Measurements from ENCODE around the gene SART3. TPM values are rescaled to one million over a fixed set of nuclear protein-coding genes. Genes with fewer than 3 reads are reported as not detected.

The SART3 gene
- polyA plus RNA-seq, 1 donor (not counting 4 experiments of a cell fraction or from before 2014, with no cell fraction given) = 19.0 TPM

DNA sequence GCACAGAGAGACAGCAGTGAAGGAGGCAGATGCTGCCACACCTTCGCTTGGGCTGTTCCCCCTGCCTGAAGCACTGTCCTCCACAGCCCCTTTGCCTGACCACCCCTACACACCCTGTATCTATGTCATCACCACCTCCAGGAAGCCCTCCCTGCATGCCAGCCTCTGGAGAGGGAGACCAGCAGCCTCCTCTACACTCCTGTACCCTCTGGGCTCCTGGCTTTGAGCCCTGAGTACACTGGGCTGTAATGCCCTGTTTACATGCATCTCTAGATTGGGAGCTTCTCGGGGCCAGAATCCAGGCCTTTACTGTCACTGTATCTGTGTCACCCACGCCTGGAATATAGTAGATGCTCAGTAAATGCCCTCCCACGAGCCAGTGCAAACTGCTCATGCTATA is 42.8 kb upstream of the SART3 start:
- no peaks in the 10 kb centered on the region for H3K9me3 ChIP-seq (ENCODE audit: control insufficient read depth, low read depth, low read length)
- FAIRE-seq (no peak), DNase-seq (ENCODE audit: low read depth, low spot score) (no peak)
- no peak overlapping the region for H3K9ac ChIP-seq (ENCODE audit: control insufficient read depth, extremely low read depth, insufficient read depth, low read length)
- no peak overlapping the region for H3K4me2 ChIP-seq (ENCODE audit: control insufficient read depth, extremely low read depth, insufficient read depth, low read depth, low read length)
- dilution Hi-C loops (cut with MboI; ENCODE audit: extremely low pct_ligation_motif_present, low sequenced_read_pairs) = no loop called here
- no peak overlapping the region for H2AFZ ChIP-seq (ENCODE audit: control insufficient read depth, low read length)
- no peaks in the 10 kb centered on the region for H3K9me1 ChIP-seq (ENCODE audit: control insufficient read depth, extremely low read depth, insufficient read depth, low read length)
- no peaks in the 10 kb centered on the region for H3K4me1 ChIP-seq (ENCODE audit: control insufficient read depth, extremely low read depth, insufficient read depth, low read length)
- peaks cover 14% of the 10 kb centered on the region for H3K27me3 ChIP-seq (ENCODE audit: control insufficient read depth, extremely low read depth, insufficient read depth, low read length)
- no peaks in the 10 kb centered on the region for H3K36me3 ChIP-seq (ENCODE audit: control insufficient read depth in 2 of 2, extremely low read depth in 1 of 2, insufficient read depth in 2 of 2, low read length in 2 of 2)
- no peak overlapping the region for H3K4me3 ChIP-seq (ENCODE audit: control insufficient read depth in 2 of 3, extremely low read depth in 1 of 3, insufficient read depth in 2 of 3, low read depth in 1 of 3, low read length in 3 of 3)
- no peaks in the 10 kb centered on the region for H4K20me1 ChIP-seq (ENCODE audit: control insufficient read depth, extremely low read depth, insufficient read depth, low read length)
- no peak overlapping the region for H3K27ac ChIP-seq (ENCODE audit: control insufficient read depth, insufficient read depth, low read length)
- no peaks in the 10 kb centered on the region for H3K79me2 ChIP-seq (ENCODE audit: control insufficient read depth, insufficient read depth, low read length)
- TF ChIP-seq CTCF (optimal IDR thresholded peaks at IDR 0.05 in 1 of 3, IDR thresholded peaks at IDR 0.05 in 1 of 3, conservative IDR thresholded peaks at IDR 0.05 in 1 of 3; ENCODE audit: extremely low read depth in 1 of 3, insufficient read depth in 2 of 3, low read length in 3 of 3) = no peak
- TF ChIP-seq EZH2 (IDR thresholded peaks at IDR 0.05; ENCODE audit: low read length) = no peak

DNA sequence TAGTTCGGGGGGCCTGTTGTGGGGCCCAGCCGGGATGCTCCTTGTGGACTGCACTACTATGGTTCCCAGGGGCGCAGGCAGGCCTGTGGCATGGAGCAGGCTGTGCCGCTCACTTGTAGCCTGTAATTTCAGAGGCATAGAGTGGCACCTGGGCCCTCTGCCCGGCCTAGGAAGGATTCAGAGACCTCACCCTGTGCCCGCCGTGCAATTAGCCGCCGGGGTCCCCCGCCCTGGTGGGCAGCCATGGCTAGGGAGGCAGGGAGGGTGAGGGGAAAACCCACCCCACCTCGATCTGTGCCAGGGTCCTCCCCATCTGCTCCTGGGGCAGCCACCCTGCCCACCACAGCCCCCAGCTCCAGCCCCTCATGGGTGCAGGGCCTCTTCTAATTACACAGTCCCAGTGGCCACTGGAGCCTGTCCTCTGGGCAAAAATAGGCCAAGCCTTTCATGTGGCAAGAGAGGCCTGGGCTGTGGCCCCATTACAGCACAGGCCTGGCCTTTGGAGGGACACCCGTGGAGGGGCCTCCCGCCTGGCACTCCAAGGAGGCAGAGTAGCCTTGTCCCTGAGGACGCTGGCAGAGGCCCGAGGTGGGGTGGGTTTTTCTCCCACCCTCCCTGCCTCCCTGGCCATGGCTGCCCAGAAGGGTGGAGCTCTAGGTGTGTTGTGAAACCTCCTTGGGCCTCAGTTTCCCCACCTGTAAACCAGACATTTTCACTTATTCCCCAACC is 42.2 kb upstream of the SART3 start:
- Histone ChIP-seq H3K9me1 (ENCODE audit: control insufficient read depth, extremely low read depth, insufficient read depth, low read length) (no peaks in the 10 kb centered on the region), H2AFZ (ENCODE audit: control insufficient read depth, low read length) (no peak overlapping the region), H3K4me1 (ENCODE audit: control insufficient read depth, extremely low read depth, insufficient read depth, low read length) (no peaks in the 10 kb centered on the region), H3K27me3 (ENCODE audit: control insufficient read depth, extremely low read depth, insufficient read depth, low read length) (peaks cover 14% of the 10 kb centered on the region), H3K4me3 (ENCODE audit: control insufficient read depth in 2 of 3, extremely low read depth in 1 of 3, insufficient read depth in 2 of 3, low read depth in 1 of 3, low read length in 3 of 3) (no peak overlapping the region), H3K27ac (ENCODE audit: control insufficient read depth, insufficient read depth, low read length) (no peak overlapping the region), H3K36me3 (ENCODE audit: control insufficient read depth in 2 of 2, extremely low read depth in 1 of 2, insufficient read depth in 2 of 2, low read length in 2 of 2) (no peaks in the 10 kb centered on the region), H3K79me2 (ENCODE audit: control insufficient read depth, insufficient read depth, low read length) (no peaks in the 10 kb centered on the region), H3K4me2 (ENCODE audit: control insufficient read depth, extremely low read depth, insufficient read depth, low read depth, low read length) (no peak overlapping the region), H3K9me3 (ENCODE audit: control insufficient read depth, low read depth, low read length) (no peaks in the 10 kb centered on the region), H3K9ac (ENCODE audit: control insufficient read depth, extremely low read depth, insufficient read depth, low read length) (no peak overlapping the region), H4K20me1 (ENCODE audit: control insufficient read depth, extremely low read depth, insufficient read depth, low read length) (no peaks in the 10 kb centered on the region)
- FAIRE-seq (no peak), DNase-seq (ENCODE audit: low read depth, low spot score) (no peak)
- dilution Hi-C loops (cut with MboI; ENCODE audit: extremely low pct_ligation_motif_present, low sequenced_read_pairs) = no loop called here
- TF ChIP-seq CTCF (optimal IDR thresholded peaks at IDR 0.05 in 1 of 3, IDR thresholded peaks at IDR 0.05 in 1 of 3, conservative IDR thresholded peaks at IDR 0.05 in 1 of 3; ENCODE audit: extremely low read depth in 1 of 3, insufficient read depth in 2 of 3, low read length in 3 of 3) = no peak
- no peak for TF ChIP-seq EZH2 (IDR thresholded peaks at IDR 0.05; ENCODE audit: low read length)
